GM21390 (cell line): ENCODE measurements around the gene CDYL.

Experiments used
- ATAC-seq: cut with Tn5 transposase; IDR thresholded peaks from one replicate; pipeline ENCODE4 v1.9.1; 2021; ENCODE audit not compliant: unreplicated experiment

The CDYL gene

GRCh38 chr6:4776131-4776492 is at the start of gene CDYL:
TSS of gene CDYL (plus strand) at chr6:4776404. CDS start at chr6:4776784, 380 bp downstream.
- ATAC-seq: peak; percentile 66

GRCh38 chr6:4726645-4727044 is 49.6 kb upstream of the CDYL start:
- ATAC-seq: no peak

GRCh38 chr6:4727217-4727616 is 49.0 kb upstream of the CDYL start:
- no peak for ATAC-seq

GRCh38 chr6:4727671-4728435 is 48.4 kb upstream of the CDYL start:
- ATAC-seq: no peak

- no peak for ATAC-seq
These were observed 47.8 kb upstream of the CDYL start for GRCh38 chr6:4728436-4728769.

- no peak for ATAC-seq
These were observed 47.3 kb upstream of the CDYL start for GRCh38 chr6:4728926-4729325.

GRCh38 chr6:4731996-4732395 is 44.2 kb upstream of the CDYL start:
- ATAC-seq: no peak

- no peak for ATAC-seq
These were observed 43.4 kb upstream of the CDYL start for GRCh38 chr6:4732691-4733315.

GRCh38 chr6:4736371-4736873 is 39.8 kb upstream of the CDYL start:
- ATAC-seq: no peak

- no peak for ATAC-seq
These were observed 36.2 kb upstream of the CDYL start for GRCh38 chr6:4740032-4740431.

GRCh38 chr6:4743062-4743461 is 33.1 kb upstream of the CDYL start:
- ATAC-seq: no peak

GRCh38 chr6:4743926-4744325 is 32.3 kb upstream of the CDYL start:
- no peak for ATAC-seq

GRCh38 chr6:4747588-4747987 is 28.6 kb upstream of the CDYL start:
- ATAC-seq: no peak

GRCh38 chr6:4751823-4752464 is 24.3 kb upstream of the CDYL start:
- no peak for ATAC-seq

GRCh38 chr6:4756247-4756646 is 20.0 kb upstream of the CDYL start:
- ATAC-seq: no peak

- ATAC-seq: no peak
These were observed 16.2 kb upstream of the CDYL start for GRCh38 chr6:4759997-4760396.

- no peak for ATAC-seq
These were observed 15.4 kb upstream of the CDYL start for GRCh38 chr6:4760773-4761172.

GRCh38 chr6:4762294-4762693 is 13.9 kb upstream of the CDYL start:
- ATAC-seq: no peak

- no peak for ATAC-seq
These were observed 12.3 kb upstream of the CDYL start for GRCh38 chr6:4763921-4764320.

GRCh38 chr6:4768815-4769214 is 7.4 kb upstream of the CDYL start:
- no peak for ATAC-seq

GRCh38 chr6:4772750-4773149 is 3.5 kb upstream of the CDYL start:
- ATAC-seq: no peak

GRCh38 chr6:4773181-4773580 is 3.0 kb upstream of the CDYL start:
- ATAC-seq: no peak
